NCI-H510A treated with DMSO at 0.1 percent for 48 hours (cell line): ENCODE measurements around the gene FN3KRP.
"Not testable (repeated sequence)": the region's sequence is repeated elsewhere in the genome, so short reads cannot be mapped to it uniquely, and the experiment has no call there.

Source experiments
- DNase-seq: peaks from one replicate; lab custom pipeline; 2025; lab: John Stamatoyannopoulos, UW

Gene FN3KRP

DNA sequence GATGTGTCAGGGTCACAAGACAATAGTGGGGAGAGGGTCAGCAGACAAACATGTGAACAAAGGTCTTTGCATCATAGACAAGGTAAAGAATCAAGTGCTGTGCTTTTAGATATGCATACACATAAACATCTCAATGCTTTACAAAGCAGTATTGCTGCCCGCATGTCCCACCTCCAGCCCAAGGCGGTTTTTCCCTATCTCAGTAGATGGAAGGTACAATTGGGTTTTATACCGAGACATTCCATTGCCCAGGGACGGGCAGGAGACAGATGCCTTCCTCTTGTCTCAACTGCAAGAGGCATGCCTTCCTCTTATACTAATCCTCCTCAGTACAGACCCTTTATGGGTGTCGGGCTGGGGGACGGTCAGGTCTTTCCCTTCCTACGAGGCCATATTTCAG is 28.2 kb downstream of the FN3KRP start:
- DNase-seq: not testable (repeated sequence)

DNA sequence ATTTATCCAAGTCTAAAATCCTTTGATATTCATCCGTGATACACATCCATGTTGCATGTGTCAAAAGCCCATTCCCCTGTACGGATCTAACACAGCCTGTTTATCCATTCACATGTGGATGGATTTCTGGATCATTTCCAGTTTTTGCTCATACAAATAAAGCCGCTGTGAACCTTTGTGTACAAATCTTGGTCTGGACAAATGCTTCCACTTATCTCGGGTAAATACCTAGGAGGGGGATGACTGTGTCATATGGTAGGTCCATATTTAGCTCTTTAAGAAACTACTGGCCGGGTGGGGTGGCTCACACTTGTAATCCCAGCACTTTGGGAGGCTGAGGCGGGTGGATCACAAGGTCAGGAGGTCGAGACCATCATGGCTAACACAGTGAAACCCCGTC is 29.0 kb downstream of the FN3KRP start:
- DNase-seq: no peak

DNA sequence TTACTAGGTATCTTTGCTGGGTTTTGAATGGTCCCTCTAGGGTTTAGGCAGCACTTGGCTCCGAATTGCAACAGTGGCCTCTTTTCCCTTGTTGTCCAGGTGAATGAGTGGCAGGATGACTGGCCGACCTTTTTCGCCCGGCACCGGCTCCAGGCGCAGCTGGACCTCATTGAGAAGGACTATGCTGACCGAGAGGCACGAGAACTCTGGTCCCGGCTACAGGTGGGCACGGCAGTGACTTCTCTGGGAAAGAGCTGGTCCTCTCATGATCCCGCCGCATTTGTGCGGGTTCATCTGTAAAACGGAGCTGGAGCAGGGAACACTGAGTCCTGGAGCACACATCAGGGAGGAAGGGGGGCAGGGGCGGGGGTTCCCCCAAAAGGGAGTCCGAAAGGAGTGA is 32.2 kb downstream of the FN3KRP start:
- no peak for DNase-seq

DNA sequence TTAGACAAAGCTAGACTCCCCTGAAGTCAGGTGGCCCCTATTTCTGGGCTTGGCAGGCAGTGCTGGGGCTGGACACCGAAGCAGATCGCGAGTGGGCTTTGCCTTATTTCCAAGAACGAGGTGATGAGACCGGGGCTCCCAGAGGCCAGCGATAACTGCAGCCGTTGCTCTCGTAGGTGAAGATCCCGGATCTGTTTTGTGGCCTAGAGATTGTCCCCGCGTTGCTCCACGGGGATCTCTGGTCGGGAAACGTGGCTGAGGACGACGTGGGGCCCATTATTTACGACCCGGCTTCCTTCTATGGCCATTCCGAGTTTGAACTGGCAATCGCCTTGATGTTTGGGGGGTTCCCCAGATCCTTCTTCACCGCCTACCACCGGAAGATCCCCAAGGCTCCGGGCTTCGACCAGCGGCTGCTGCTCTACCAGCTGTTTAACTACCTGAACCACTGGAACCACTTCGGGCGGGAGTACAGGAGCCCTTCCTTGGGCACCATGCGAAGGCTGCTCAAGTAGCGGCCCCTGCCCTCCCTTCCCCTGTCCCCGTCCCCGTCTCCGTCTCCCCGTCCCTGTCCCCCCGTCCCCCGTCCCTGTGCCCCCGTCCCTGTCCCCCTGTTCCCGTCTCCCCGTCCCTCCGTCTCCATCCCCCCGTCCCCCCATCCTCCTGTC is 33.9 kb downstream of the FN3KRP start:
- no peak for DNase-seq

DNA sequence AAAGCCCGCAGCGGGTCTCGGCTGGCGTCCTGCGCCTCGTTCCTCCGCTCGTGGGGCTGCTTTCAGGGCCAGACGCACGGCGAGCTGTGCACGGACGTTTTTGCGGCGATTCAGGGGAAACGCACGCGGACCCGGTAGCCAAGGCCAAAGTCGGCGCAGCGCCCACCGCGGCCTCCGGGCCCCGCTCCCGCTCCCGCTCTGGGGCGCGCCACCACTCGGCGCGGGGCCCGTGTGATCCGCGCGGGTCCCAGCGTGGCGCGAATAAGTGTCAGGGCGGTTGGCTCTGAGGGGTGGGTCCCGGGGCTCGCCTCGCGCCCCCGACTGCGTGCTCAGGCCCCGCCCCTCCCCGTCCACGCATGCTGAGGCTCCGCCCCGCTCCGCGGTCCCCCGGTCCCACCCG is 34.7 kb downstream of the FN3KRP start:
- DNase-seq: no peak

DNA sequence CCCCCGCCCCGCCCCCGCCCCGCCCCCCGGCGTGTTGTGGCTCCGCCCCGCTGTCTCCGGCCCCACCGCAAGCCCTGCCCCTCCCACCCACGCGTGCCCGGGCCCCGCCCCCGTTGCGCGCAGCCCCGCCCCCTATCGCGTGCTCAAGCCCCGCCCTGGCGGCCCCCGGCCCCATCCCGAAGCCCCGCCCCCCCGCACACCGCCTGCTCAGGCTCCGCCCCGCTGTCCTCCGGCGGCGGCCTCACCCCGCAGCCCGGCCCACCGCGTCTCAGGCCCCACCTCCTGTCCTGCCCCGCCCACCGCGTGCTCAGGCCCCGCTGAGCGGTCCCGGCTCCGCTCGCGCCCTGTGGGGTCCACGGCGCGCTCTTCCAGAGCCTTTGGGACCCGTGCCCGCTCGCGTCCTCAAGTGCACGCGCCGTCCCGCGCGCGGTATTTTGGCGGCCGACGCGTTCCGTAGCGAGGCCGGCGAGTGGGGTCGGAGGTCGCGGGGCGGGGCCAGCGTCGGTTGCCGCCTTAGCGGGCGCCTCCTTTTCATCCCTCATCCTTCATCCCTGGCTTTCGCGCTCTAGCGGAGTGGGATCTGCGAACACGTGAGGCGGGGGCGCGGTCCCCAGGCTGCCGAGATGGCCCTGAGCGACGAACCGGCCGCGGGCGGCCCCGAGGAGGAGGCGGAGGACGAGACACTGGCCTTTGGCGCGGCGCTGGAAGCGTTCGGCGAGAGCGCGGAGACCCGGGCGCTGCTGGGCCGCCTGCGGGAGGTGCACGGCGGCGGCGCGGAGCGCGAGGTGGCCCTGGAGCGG is 35.3 kb downstream of the FN3KRP start, which contains the start of gene TBCD:
TSS of gene TBCD (plus strand) at position 495 of the 800 bp plus-strand sequence. CDS start at position 624, 129 bp downstream.
- peak; percentile 77 for DNase-seq

DNA sequence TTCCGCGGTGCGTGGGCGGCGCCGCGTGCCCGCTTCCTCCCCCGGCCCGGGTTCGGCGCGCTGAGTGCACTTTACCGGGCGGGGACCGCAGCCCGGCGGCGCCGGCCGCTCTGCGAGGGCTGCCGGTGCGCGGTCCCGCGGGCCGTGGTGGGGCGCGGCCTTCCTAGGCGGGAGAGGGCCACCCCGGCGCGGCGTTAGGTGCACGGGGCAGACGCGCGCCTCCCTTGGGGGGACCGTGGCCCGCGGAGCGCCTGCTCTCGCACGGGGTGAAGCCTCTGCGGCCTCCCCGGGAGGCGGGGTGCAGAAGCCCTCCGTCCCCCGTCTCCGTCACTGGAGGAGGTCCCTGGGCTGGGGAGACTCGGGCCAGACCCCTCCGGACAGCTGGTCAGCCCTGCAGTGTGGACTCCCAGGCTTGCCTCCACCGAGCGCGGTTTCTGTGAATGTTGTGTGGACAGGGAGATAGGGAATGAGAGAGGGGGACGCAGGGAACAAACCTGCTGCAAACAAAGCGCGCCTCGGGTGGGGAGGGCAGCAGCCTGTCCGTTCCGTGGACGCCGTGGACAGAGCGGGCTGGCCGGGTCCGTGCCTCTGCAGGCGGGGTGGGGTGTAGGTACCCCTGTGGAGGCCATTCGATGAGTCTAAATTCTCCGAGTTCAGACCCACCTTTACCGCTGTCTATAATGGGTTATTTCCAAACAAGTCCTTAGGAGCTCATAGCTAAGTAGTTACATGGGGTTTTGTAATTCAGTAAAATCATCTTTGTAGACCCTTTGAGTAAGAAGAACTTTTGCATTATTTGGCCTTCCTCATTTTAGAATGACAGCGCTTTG is 36.1 kb downstream of the FN3KRP start:
- no peak for DNase-seq

DNA sequence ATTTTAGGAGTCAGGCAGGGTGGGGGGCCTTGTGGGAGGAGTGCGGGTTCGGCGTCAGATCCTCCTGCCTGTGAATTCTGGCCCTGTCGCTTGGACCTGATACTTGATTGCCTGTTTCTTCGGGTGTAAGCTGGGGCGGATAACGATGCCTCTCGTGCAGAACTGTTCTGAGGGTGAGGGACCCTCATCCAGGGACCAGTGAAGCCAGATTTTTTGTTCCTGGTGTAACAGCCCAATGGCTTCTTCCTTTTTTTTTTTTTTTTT is 36.6 kb downstream of the FN3KRP start:
- DNase-seq: no peak

DNA sequence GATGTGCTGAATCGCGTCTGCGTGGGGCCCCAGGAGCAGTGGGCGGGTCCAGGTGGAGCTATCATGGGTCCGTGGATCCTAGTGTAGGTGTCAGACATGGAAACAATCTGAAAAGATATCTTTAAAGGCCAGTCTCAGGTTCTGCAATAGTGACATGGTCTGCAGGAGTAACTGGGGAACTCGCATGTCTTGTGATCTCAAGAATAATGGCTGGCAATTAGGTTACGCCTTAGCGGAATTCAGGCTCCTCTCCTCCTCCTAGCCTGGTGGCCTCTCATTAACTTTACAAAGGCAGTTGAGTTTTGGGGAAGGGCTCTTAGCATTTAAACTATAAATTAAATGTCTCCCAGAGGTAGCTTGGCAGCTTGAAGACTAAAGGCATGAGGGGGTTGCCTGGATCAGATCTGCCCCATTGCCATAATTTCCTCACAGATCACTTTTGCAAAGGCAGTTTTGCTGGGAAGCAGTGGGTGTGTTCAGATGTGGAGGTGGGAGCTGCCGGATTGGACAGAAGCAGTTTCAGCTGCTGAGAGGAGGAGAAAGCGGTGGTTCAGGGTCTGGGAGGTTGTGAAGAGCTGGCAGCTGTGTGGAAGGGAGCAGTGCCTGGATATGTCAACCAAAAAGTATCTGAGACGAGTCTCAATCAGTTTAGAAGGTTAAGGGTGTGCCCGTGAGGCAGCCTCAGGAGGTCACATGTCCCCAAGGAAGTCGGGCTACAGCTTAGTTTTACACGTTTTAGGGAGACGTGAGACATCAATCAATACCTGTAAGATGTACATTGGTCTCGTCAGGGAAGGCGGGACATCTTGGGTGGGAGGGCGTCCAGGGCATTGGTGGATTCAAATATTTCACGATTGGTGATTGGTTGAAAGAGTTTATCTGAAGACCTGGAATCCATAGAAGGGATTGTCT is 38.0 kb downstream of the FN3KRP start:
- no peak for DNase-seq

DNA sequence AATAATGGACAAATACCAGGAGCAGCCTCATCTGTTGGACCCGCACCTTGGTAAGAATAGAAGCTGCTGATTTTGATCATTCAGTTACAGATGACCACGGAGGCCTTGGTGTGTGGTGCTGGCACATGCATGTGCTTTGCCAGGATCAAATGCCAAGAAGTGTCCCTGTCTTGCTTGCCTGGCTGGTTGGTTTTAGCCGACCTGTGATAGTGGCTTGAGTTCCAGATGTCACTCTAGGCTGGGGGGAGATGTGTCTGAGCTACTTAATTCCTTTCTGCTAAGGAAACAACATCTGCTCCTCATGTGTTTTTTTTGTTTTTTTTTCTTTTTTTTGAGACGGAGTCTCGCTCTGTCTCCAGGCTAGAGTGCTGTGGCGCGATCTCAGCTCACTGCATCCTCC is 39.7 kb downstream of the FN3KRP start:
- no peak for DNase-seq

DNA sequence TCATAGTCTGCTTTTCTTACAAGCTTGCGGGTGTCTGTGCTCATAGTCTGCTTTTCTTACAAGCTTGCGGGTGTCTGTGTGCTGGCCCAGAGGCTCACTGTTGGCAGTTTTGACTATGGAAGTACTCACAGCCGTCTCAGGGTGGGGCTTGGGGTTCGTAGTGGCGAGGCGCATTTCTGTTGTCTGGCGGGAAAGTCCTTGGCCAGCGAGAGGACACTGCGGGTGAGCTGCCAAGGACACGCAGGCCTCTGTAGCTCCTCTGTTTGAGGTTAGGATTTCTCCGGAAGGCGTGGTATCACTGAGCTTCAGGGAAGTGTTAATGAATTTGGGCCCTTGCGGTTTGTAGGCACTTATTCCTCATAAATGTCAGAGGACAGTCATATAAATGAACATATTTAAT is 48.9 kb downstream of the FN3KRP start:
- DNase-seq: no peak

DNA sequence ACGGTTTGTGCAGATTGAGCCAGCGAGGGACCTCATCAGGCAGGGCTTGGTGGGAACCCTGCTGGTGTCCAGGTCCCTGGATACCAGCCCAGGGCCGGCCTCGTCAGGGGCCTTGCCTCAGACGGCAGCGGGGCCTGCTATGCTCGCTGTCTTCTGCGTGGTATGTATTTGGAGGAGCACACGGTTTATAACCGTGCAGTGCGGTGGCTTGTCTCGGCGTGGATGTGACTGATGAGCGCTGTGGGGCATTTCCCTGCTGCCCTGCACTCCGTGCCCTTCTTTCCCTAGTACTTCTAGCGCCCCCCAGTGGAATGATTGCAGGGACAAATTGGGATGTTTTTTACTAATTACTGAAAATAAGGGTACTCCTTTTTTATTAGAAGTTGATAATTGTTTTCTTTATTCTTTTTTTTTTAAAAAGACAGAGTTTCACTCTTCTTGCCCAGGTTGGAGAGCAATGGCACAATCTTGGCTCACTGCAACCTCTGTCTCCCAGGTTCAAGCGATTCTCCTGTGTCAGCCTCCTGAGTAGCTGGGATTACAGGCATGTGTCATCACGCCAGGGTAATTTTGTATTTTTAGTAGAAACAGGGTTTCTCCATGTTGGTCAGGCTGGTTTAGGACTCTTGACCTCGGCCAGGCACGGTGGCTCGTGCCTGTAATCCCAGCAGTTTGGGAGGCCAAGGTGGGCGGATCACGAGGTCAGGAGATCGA is 50.7 kb downstream of the FN3KRP start:
- no peak for DNase-seq

DNA sequence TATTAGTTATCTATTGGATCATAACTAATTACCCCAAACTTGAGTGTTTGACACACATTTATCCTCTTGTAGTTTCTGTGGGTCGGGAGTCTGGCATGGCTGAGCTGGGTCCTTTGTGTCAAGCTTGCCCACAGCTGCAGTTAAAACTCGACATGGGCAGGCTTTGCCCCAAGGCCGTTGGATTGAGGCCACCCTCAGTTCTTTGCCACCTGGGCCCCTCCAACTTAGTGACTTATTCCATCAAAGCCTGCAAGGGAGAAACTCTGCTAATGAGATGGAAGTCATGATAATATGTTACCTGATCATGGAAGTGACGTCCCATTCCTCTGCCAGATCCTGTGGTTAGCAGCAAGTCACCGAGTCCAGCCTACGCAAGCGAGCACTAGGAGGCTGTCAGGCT is 52.5 kb downstream of the FN3KRP start:
- no peak for DNase-seq

DNA sequence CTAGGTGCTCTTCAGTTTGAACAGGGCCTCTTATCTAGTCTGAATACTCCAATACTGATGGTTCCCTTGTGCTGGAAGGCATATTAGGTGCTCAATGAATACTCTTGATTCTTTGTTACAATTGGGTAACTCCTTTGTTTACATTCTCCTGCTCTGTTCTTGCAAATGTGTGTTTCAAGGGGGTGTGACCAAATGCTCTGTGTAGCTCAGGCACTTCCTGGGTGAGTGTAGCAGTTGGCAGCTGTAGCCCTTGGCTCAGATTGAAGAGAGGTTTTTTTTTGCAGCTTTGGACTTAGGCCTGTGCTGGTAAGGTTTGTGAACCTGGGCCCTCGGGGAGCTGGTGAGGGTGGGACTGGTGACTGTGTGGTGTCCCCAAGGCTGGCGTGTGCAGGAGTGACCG is 55.5 kb downstream of the FN3KRP start:
- DNase-seq: no peak

DNA sequence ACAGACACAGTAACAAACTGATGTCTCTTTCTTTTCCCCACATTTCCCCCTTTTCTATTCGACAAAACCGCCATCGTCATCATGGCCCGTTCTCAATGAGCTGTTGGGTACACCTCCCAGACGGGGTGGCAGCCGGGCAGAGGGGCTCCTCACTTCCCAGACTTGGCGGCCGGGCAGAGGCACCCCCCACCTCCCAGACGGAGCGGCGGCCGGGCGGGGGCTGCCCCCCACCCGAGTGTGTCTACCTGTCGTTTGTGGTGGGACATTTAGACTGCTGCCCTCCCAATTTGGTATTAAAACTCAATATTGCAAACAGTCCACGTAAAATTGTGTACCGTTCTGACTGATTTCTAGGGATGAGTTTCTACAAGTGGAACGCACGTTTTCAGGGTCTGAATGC is 58.0 kb downstream of the FN3KRP start:
- DNase-seq: not testable (repeated sequence)

DNA sequence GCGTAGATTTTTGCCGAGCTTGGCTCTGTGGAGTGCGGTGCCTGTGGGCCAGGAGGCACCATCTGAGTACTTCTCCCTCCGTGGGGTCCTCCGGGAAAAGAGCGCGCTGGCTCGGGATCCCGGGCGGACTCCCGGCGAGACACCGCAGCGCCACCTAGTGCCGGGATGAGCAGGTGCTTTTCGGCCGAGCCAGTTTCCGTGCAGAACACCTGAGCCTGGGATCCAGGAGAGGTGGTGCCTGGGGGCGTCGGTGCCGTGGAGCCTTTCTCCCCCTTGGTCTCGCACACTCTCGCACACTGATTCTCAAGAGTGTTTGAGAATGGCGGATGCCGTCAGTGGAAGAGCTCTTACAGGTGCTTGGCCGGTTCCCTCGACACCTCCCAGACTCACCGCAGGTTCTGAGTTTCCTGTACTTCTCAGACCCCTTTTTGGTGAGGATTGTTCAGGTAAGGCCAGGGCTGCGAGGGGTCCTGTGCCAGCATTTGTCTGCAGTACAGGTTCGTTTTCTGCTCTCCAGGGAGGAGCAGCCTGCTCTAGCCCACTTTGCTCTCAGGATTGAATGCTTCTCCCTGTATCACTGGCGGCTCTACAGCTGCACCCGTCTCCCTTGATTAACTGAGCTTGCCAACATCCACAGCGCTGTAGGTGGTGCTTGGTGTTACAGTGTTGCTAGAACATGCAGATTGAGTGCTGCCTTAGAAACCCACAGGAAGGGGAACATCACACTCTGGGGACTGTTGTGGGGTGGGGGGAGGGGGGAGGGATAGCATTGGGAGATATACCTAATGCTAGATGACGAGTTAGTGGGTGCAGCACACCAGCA is 58.7 kb downstream of the FN3KRP start:
- DNase-seq: peak; percentile 75

DNA sequence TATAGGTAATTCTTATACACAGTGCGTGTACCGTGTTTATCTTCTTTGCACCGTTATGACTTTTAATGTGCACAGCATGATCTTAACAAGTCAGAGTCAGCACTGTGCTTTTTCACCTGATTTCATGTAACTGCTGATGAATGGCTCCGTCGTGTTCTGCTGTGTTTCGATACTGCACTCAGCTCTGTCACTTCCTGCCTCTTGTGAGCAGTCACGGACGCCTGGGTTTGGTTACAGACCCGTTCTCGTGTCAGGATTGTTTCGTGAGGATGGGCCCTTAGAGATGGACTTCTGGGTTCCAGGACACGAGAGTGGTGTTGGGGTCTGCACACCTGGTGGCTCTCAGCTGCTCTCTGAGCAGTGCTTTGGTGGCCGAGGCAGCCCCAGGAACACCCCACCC is 59.9 kb downstream of the FN3KRP start:
- no peak for DNase-seq
